Common myeloid progenitor, CD34-positive (primary cell): ENCODE measurements around the gene ITGA5.

ENCODE experiments used
- CTCF ChIA-PET: fragments of 350-600 bp; sonication (Branson Sonifier 250); formaldehyde crosslinking; loops from one replicate; lab custom pipeline; 2021; ENCODE audit warnings: antibody characterized with exemption; lab: Charles Lee
- POLR2A ChIA-PET: fragments of 350-600 bp; sonication (Branson Sonifier 250); formaldehyde crosslinking; loops from one replicate; lab custom pipeline; 2021; ENCODE audit warnings: antibody characterized with exemption; lab: Charles Lee
- DNase-seq, 3 donors: peaks; one replicate each; pipeline versions ENCODE4 v3.0.0 to v3.0.0-alpha.2; 2013
- H3K27ac ChIP-seq, 2 experiments: 1 replicate in 1 of 2; 2 replicates in 1 of 2; pipeline ENCODE4 v1.7.0; 2013; ENCODE audit warnings: inconsistent platforms in 2 of 2, low read length in 2 of 2, mild to moderate bottlenecking in 2 of 2, low read depth in 1 of 2, moderate library complexity in 1 of 2; ENCODE audit not compliant: severe bottlenecking in 2 of 2, insufficient read depth in 1 of 2, poor library complexity in 1 of 2
- H3K27me3 ChIP-seq, 5 experiments: replicated peaks in 2 of 5; 1 replicate in 3 of 5; 2 replicates in 2 of 5; pipeline versions ENCODE4 v1.6.1 to v1.7.0; 2013; ENCODE audit warnings: low read length in 4 of 5, mild to moderate bottlenecking in 2 of 5, moderate library complexity in 2 of 5, inconsistent platforms in 1 of 5; ENCODE audit not compliant: insufficient read depth in 5 of 5, control insufficient read depth in 4 of 5
- H3K36me3 ChIP-seq, 4 experiments: 1 replicate in 2 of 4; 2 replicates in 2 of 4; pipeline versions ENCODE4 v1.6.1 to v1.7.0; 2013; ENCODE audit warnings: low read length in 3 of 4, control low read depth in 1 of 4, mild to moderate bottlenecking in 1 of 4; ENCODE audit not compliant: control insufficient read depth in 4 of 4, insufficient read depth in 4 of 4
- H3K4me1 ChIP-seq, 4 experiments: 1 replicate in 3 of 4; 2 replicates in 1 of 4; pipeline versions ENCODE4 v1.6.1 to v1.7.1; 2013; ENCODE audit warnings: low read length in 3 of 4, mild to moderate bottlenecking in 3 of 4, control low read depth in 1 of 4, inconsistent platforms in 1 of 4, moderate library complexity in 1 of 4; ENCODE audit not compliant: control insufficient read depth in 4 of 4, insufficient read depth in 4 of 4; ENCODE audit errors: control extremely low read depth in 1 of 4
- H3K4me3 ChIP-seq, 7 experiments: 1 replicate in 4 of 7; 2 replicates in 3 of 7; pipeline versions ENCODE4 v1.5.1 to v1.7.0; 2013; ENCODE audit warnings: mild to moderate bottlenecking in 7 of 7, low read length in 6 of 7, moderate library complexity in 6 of 7, inconsistent platforms in 2 of 7, low read depth in 2 of 7, control low read depth in 1 of 7; ENCODE audit not compliant: insufficient read depth in 4 of 7, control insufficient read depth in 1 of 7; ENCODE audit errors: extremely low read depth in 1 of 7
- H3K9me3 ChIP-seq, 5 experiments: 1 replicate in 4 of 5; 2 replicates in 1 of 5; pipeline versions ENCODE4 v1.6.1 to v1.7.1; 2013; ENCODE audit warnings: low read length in 4 of 5, mild to moderate bottlenecking in 2 of 5, inconsistent platforms in 1 of 5, low read depth in 1 of 5, moderate library complexity in 1 of 5; ENCODE audit not compliant: control insufficient read depth in 4 of 5, insufficient read depth in 2 of 5; ENCODE audit errors: control extremely low read depth in 1 of 5
- WGBS: methylation state at CpG from one replicate; pipeline ENCODE4 v1.1.5; 2013; ENCODE audit not compliant: insufficient coverage; 5-methylcytosine and 5-hydroxymethylcytosine counted together

ITGA5 gene

DNA sequence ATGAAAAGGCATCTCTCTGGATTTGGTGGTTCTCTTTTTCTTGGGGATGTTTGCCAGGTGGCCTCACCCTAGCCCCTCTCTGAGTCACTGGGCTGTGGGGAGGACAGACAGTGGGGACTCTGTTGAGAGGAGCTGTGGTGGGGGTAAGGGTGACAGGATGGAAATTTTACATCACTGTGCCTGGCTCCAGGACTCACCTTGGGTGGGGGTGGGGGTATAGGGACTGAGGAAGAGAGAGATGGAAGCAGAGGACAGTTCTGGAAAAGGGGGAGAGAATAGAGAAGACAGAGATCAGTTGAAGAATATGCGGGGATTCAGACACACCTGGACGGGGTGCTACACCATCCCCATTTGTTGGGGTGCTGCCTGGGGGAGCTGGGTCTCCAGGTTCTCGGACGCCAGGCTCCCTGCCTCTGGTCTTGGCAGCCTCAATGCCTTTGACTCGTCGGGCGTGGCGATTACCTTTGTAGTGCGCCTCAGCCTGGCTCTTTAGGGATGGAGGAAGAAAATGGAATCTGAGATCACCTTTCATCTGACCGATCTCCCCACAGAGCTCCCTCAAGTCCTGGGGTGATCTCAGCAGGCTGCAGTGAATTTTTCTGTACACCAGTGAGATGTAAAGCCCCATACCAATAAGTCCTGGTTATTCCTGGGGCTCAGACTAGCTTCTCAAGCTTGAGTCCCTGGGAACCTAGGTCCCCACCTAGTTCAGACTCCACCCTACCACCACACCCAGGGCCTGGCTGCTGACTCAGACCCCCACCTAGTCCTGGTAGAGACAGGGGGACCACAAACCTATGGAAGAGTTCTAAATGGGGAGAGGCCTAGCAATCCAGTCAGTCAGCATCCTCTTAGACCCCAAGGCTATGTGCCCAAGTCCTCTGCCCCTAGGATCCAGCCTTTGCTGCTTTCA, 45.2 kb downstream of the ITGA5 start:
- ChIA-PET CTCF (interaction anchor here (0.7 to 13.6 kb wide), 7 partner anchors 10 to 158 kb away, joined by 3 to 160 read pairs (median 6); partner anchors contain the start of gene ZNF385A), POLR2A (interaction anchor here (0.6 to 0.7 kb wide), 2 partner anchors 17 to 1708 kb away, joined by 3 to 4 read pairs; no protein-coding TSS in a partner anchor)
- Histone ChIP-seq H3K4me1 (peaks cover 0 to 22% (median 16%) of the 10 kb centered on the region in 4 experiments), H3K4me3 (no peak overlapping the region), H3K36me3 (peaks cover 0 to 72% (median 21%) of the 10 kb centered on the region in 4 experiments), H3K9me3 (no peaks in the 10 kb centered on the region), H3K27me3 (no peaks in the 10 kb centered on the region), H3K27ac (no peak overlapping the region)
- DNase-seq: no peak
- 99% methylated on average over 9 of the region's 10 CpGs for WGBS

DNA sequence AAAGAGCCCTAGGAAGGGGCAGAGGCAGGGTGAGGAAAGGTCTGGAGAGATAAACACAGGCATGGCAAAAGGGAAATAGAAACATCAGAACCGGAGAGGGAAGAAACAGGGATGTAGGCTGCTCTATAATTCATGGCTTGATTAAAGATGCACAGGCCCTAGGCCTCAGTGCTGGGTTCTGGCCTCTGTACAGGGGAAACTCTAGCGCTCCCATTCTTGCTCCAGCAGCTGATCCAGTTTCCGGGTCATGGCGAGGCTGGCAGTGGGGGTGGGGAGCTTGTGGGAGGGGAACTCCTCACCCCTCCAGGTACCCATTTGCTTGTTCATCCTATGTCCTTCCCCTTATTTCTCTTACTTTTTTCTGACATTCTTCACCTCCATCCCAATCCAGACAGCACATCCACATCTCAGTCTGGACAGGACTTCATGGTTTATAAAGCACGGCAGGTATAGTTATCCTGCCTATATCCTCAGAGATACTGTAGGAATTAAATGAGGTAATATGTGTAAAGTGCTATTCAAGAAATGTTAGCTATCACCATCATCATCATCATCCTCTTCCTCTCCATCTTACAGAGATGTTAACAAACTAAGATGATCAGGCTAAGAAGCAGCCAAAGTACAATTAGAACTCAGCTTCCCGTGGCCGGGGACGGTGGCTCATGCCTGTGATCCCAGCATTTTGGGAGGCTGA, 46.8 kb downstream of the ITGA5 start:
- no peak for DNase-seq
- H3K27me3 ChIP-seq: no peaks in the 10 kb centered on the region
- peaks cover 7 to 38% (median 30%) of the 10 kb centered on the region in 4 experiments for H3K4me1 ChIP-seq
- ChIA-PET POLR2A (interaction anchor here (0.6 to 1.1 kb wide), 2 partner anchors 40 to 81 kb away, joined by 3 to 5 read pairs; no protein-coding TSS in a partner anchor), CTCF (interaction anchor here (0.6 to 13.6 kb wide), 17 partner anchors 9 to 150 kb away, joined by 3 to 160 read pairs (median 4); partner anchors contain the start of gene ZNF385A)
- H3K27ac ChIP-seq: no peak overlapping the region
- peaks cover 0 to 57% (median 18%) of the 10 kb centered on the region in 4 experiments for H3K36me3 ChIP-seq
- no peaks in the 10 kb centered on the region for H3K9me3 ChIP-seq
- no peak overlapping the region for H3K4me3 ChIP-seq
- 75% methylated on average over 4 of the region's 8 CpGs for WGBS

DNA sequence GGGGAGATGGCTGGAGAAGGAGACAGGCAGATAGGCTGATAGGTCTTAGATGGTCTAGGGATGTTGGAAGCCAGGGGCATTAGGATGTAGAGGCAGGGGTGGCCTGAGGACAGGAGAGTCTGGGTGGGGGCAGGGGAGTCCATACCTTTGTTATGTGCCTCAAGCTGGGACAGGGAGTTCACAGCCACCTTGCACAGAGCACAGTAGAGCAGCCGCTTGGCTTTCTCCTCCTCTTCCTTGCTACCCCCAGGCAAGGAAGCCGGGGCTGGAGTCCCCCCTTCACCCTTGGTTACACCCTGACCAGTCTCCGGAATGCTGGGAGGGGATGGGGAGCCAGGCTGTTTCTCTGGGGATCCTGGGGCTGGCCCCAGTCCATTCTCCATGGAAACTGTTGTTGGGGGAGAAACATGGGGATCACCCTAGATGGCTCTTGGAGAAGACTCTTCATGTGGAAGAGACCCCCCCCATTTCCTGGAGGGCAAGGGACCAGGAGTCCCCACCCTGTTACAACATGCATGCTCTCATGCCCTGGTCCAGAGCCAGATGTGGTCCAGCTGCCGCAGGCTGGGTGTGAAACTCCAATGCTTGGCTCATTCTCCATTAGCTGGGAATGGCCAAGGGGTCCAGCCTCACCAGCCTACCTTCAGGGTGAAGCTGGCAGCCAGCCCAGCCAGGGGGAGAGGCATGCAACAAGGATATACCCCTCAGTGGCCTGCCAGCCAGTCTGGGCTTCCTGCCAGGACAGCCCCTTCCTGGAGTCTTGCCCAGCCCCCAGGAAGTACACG, 47.5 kb downstream of the ITGA5 start:
- H3K4me1 ChIP-seq: peaks cover 7 to 38% (median 30%) of the 10 kb centered on the region in 4 experiments
- WGBS: 66% methylated on average over 3 of the region's 5 CpGs
- H3K4me3 ChIP-seq: no peak overlapping the region
- DNase-seq: no peak
- H3K27ac ChIP-seq: no peak overlapping the region
- no peaks in the 10 kb centered on the region for H3K9me3 ChIP-seq
- ChIA-PET CTCF (interaction anchor here (1.0 to 13.6 kb wide), 22 partner anchors 9 to 149 kb away, joined by 3 to 160 read pairs (median 4); partner anchors contain the start of genes COPZ1 and ZNF385A), POLR2A (interaction anchor here (0.6 to 1.1 kb wide), 2 partner anchors 41 to 80 kb away, joined by 3 to 5 read pairs; no protein-coding TSS in a partner anchor)
- H3K36me3 ChIP-seq: peaks cover 0 to 50% (median 15%) of the 10 kb centered on the region in 4 experiments
- H3K27me3 ChIP-seq: no peaks in the 10 kb centered on the region

DNA sequence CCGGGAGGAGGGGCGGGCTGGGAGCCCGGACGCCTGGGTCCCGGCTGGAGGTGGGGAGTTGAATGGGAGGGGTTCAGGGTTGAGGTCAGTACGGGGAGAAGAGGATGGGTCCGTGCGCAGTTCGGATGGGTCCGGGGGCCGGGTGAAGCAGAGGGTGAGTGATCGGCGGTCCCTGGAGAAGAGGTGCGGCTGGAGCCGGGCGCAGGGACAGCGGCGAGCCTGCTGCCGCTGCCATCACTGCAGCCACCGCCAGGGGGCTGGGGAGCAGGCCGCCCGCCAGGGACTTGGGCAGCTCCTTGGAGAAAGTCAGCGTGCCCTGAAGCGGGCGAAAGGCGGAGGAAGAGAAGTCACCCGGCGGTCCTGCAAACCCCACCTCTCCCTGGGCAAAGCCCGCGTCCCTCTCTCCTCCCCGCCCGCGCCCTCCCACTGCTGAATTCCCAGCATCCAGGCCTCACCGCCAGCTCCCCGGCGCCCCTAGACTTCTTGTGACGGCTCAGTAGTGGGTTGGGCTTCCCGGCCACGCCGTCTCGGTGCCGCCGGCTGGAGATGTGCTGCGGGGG, 48.8 kb downstream of the ITGA5 start:
- H3K4me1 ChIP-seq: peaks cover 7 to 38% (median 30%) of the 10 kb centered on the region in 4 experiments
- POLR2A ChIA-PET: no interaction called here
- H3K4me3 ChIP-seq: peak overlapping the region in 1 of 7 experiments; percentile 36
- H3K9me3 ChIP-seq: no peaks in the 10 kb centered on the region
- no peak overlapping the region for H3K27ac ChIP-seq
- DNase-seq: no peak
- no peaks in the 10 kb centered on the region for H3K27me3 ChIP-seq
- CTCF ChIA-PET: interaction anchor here (0.7 to 13.6 kb wide), 12 partner anchors 11 to 124 kb away, joined by 3 to 160 read pairs (median 6); partner anchors contain the start of gene COPZ1
- WGBS: 89% methylated on average over 38 of the region's 44 CpGs
- H3K36me3 ChIP-seq: peaks cover 0 to 39% (median 10%) of the 10 kb centered on the region in 4 experiments

DNA sequence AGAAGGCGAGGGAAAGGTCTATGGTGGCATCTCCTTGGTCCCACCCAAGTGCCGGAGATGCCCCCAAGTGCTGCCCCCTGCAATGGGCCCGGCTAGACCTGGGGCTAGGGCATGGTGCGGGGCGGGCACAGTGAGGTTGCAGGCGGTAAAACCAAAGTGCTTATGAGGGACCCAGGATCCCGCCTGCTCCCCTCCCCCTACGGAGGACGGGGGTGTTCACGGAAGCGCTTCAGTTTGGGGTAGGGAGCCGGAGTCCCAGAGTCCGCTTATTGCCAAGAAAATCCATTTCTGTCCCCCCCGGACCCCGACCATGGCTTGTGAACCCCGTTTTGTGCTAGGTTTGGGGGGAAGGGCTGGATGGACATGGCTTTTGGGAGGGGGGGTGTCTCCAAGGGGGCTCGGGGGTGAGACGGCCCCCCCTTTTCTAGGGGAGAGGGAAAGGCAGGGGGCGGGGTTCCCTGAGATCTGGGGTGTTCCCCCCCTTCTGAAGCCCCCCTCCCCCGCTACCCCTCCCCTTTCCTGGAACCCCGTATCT, 49.4 kb downstream of the ITGA5 start:
- H3K36me3 ChIP-seq: peaks cover 0 to 34% (median 9%) of the 10 kb centered on the region in 4 experiments
- POLR2A ChIA-PET: no interaction called here
- H3K27ac ChIP-seq: no peak overlapping the region
- CTCF ChIA-PET: interaction anchor here (1.3 to 13.6 kb wide), 4 partner anchors 11 to 62 kb away, joined by 3 to 160 read pairs (median 24); no protein-coding TSS in a partner anchor
- WGBS: 91% methylated on average over 8 of the region's 21 CpGs
- H3K4me3 ChIP-seq: peak overlapping the region in 2 of 7 experiments; percentile 48 to 50
- no peak for DNase-seq
- H3K9me3 ChIP-seq: no peaks in the 10 kb centered on the region
- H3K4me1 ChIP-seq: peaks cover 10 to 44% (median 33%) of the 10 kb centered on the region in 4 experiments
- H3K27me3 ChIP-seq: no peaks in the 10 kb centered on the region
